GM12891 (cell line): Measurements from ENCODE around the gene UXS1.

Experiments used
- PAX5 ChIP-seq: IDR thresholded peaks from 2 replicates; pipeline ENCODE4 v1.6.1; 2011; ENCODE audit warnings: low read length, moderate library complexity, mild to moderate bottlenecking; ENCODE audit not compliant: insufficient read depth, severe bottlenecking
- POLR2A ChIP-seq: IDR thresholded peaks from 2 replicates; pipeline ENCODE4 v1.6.1; 2011; ENCODE audit warnings: low read depth, low read length, control low read depth
- POLR2AphosphoS5 ChIP-seq: IDR thresholded peaks from 2 replicates; pipeline ENCODE4 v1.6.1; 2011; ENCODE audit warnings: low read depth, low read length, control low read depth
- TAF1 ChIP-seq: IDR thresholded peaks from 2 replicates; pipeline ENCODE4 v1.6.1; 2011; ENCODE audit warnings: low read depth, low read length, control low read depth

DNA sequence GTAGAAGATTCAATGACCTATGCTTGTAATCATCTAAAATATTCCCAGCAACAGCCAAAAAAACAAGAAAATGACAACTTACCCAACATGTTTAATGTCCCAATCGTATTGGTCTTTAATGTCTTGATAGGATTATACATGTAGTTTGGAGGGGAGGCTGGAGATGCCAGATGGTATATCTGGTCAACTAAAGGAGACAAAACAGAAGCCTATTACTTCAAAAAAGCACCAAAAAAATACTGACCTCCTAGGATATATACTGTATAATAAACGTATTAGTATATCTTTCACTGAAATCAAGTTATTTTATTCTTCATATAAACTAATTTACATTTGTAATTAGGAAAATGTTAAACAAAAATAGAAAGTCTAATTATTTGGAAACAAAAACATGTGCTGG, 64.5 kb downstream of the UXS1 start:
- no peak for TF ChIP-seq POLR2AphosphoS5
- TF ChIP-seq PAX5 = no peak
- no peak for TF ChIP-seq POLR2A
- TF ChIP-seq TAF1 = no peak
